ENCODE measurements around the gene AEN. TPM values are rescaled to one million over a fixed set of nuclear protein-coding genes. Genes with fewer than 3 reads are reported as not detected.
A peak's percentile ranks its signal among the peaks of the same experiment; 100 is the strongest.

Gene AEN
- total RNA-seq, 6 experiments from 2014 or later, result 4.5 to 18.7 (median 7.3) TPM

GRCh38 chr15:88647351-88648105 lies 26.4 kb downstream of the AEN start:
- intact Hi-C loops (cut with DNase I), result no loop called here
- ATAC-seq (peak; percentile 78 to 86 (median 82)), DNase-seq (peak; percentile 72 to 87 (median 86))
- Histone ChIP-seq H3K36me3 (no peaks in the 10 kb centered on the region), H3K4me1 (peaks cover 0 to 26% (median 13%) of the 10 kb centered on the region in 4 donors), H3K9me3 (no peaks in the 10 kb centered on the region), H3K27ac (peak overlapping the region in 2 of 3 donors; percentile 45 to 78), H3K27me3 (no peaks in the 10 kb centered on the region), H3K4me3 (no peak overlapping the region)
- no peak for TF ChIP-seq POLR2A (IDR thresholded peaks at IDR 0.05)
- no peak for TF ChIP-seq CTCF (IDR thresholded peaks at IDR 0.05)
- 55% methylated on average over 10 of the region's 11 CpGs for WGBS (ENCODE audit: insufficient coverage, low coverage, low lambda C conversion rate, missing lambda C conversion rate)

- peak; percentile 80 to 83 (median 80) for DNase-seq
- H3K9me3 ChIP-seq, result no peaks in the 10 kb centered on the region
- H3K4me1 ChIP-seq, result peaks cover 0 to 26% (median 13%) of the 10 kb centered on the region in 4 donors
- no peaks in the 10 kb centered on the region for H3K36me3 ChIP-seq
- WGBS (ENCODE audit: insufficient coverage, low coverage, low lambda C conversion rate, missing lambda C conversion rate), result 67% methylated on average over 1 of the region's 12 CpGs
- intact Hi-C loops (cut with DNase I), result no loop called here
- no peaks in the 10 kb centered on the region for H3K27me3 ChIP-seq
- ATAC-seq, result peak; percentile 86 to 89 (median 87)
- no peak overlapping the region for H3K4me3 ChIP-seq
- no peak for TF ChIP-seq CTCF (IDR thresholded peaks at IDR 0.05)
- no peak for TF ChIP-seq POLR2A (IDR thresholded peaks at IDR 0.05)
- H3K27ac ChIP-seq, result peak overlapping the region; percentile 21 to 78 (median 72)
These were observed 27.4 kb downstream of the AEN start for GRCh38 chr15:88648357-88649214.

- intact Hi-C loops (cut with DNase I), result no loop called here
- no peaks in the 10 kb centered on the region for H3K36me3 ChIP-seq
- H3K27me3 ChIP-seq, result no peaks in the 10 kb centered on the region
- peak overlapping the region in 2 of 3 donors; percentile 20 to 78 for H3K27ac ChIP-seq
- no peaks in the 10 kb centered on the region for H3K9me3 ChIP-seq
- TF ChIP-seq CTCF (IDR thresholded peaks at IDR 0.05) (no peak), POLR2A (IDR thresholded peaks at IDR 0.05) (no peak)
- H3K4me3 ChIP-seq, result no peak overlapping the region
- 44% methylated on average over 4 of the region's 12 CpGs for WGBS (ENCODE audit: insufficient coverage, low coverage, low lambda C conversion rate, missing lambda C conversion rate)
- peaks cover 0 to 26% (median 13%) of the 10 kb centered on the region in 4 donors for H3K4me1 ChIP-seq
- ATAC-seq (peak in 1 of 4 donors; percentile 3), DNase-seq (peak in 1 of 3 donors; percentile 42)
These were observed 28.2 kb downstream of the AEN start for GRCh38 chr15:88649286-88649733.

GRCh38 chr15:88649753-88650551 lies 28.8 kb downstream of the AEN start:
- no peaks in the 10 kb centered on the region for H3K9me3 ChIP-seq
- no peaks in the 10 kb centered on the region for H3K27me3 ChIP-seq
- H3K4me3 ChIP-seq, result no peak overlapping the region
- DNase-seq, result peak in 1 of 3 donors; percentile 40
- WGBS (ENCODE audit: insufficient coverage, low coverage, low lambda C conversion rate, missing lambda C conversion rate), result 85% methylated on average over 8 of the region's 23 CpGs
- no peak for ATAC-seq
- H3K4me1 ChIP-seq, result peaks cover 0 to 26% (median 13%) of the 10 kb centered on the region in 4 donors
- no peaks in the 10 kb centered on the region for H3K36me3 ChIP-seq
- TF ChIP-seq POLR2A (IDR thresholded peaks at IDR 0.05) (no peak), CTCF (IDR thresholded peaks at IDR 0.05) (no peak)
- H3K27ac ChIP-seq, result no peak overlapping the region
- intact Hi-C loops (cut with DNase I), result no loop called here

Data from right lobe of liver (tissue), 6 donors.